HCT116 (cell line): ENCODE measurements around the gene SCRG1. TPM values are rescaled to one million over a fixed set of nuclear protein-coding genes. Genes with fewer than 3 reads are reported as not detected.

Experiments
- ATAC-seq: fragments of 200-7000 bp; cut with Tn5 transposase; 2 replicates; pipeline ENCODE4 v1.9.1; 2020; ENCODE audit warnings: mild to moderate bottlenecking, moderate library complexity
- BruUV-seq: library from RNA; stranded (reverse); fragments of 400-500 nt; replicated peaks from 2 replicates; lab custom pipeline; 2021; lab: Mats Ljungman, UMichigan
- CTCF ChIA-PET: fragments of 300-600 bp; sonication (Branson Sonifier 250); formaldehyde crosslinking; loops from one replicate; lab custom pipeline; 2021; ENCODE audit warnings: antibody characterized with exemption; lab: Charles Lee
- POLR2A ChIA-PET: fragments of 300-600, 350-600 bp; sonication (Branson Sonifier 250); formaldehyde crosslinking; loops from one replicate; lab custom pipeline; 2021; ENCODE audit warnings: antibody characterized with exemption; lab: Charles Lee
- RAD21 ChIA-PET, 2 experiments: fragments of 300-600 bp; sonication (Branson Sonifier 250); formaldehyde crosslinking; loops; one replicate each; lab custom pipeline; 2023; ENCODE audit warnings: low total read pairs in 2 of 2; ENCODE audit not compliant: uncharacterized antibody in 2 of 2, unreplicated experiment in 2 of 2, low non-redundant PET in 1 of 2; lab: Charles Lee
- DNase-seq: peaks from one replicate; pipeline ENCODE4 v3.0.0-alpha.2; 2010; ENCODE audit warnings: low read depth, low spot score
- H2AFZ ChIP-seq: fragments of 200-600 bp; shearing (Covaris generic), sonication (generic); 2 replicates; pipeline ENCODE4 v1.6.1; 2017; ENCODE audit warnings: low read depth, mixed run types, mixed read lengths, antibody characterized with exemption, low read length; ENCODE audit not compliant: poor library complexity, severe bottlenecking
- H3K27ac ChIP-seq: 2 replicates; pipeline ENCODE4 v1.5.1; 2012; ENCODE audit warnings: low read depth, low read length
- H3K27me3 ChIP-seq: fragments of 200-600 bp; sonication (generic); 2 replicates; pipeline ENCODE4 v1.6.1; 2016; ENCODE audit warnings: mixed run types, low read length, mixed read lengths; ENCODE audit not compliant: insufficient read depth
- H3K36me3 ChIP-seq, 2 experiments: fragments of 200-500 bp in 1 of 2; fragments of 200-600 bp in 1 of 2; sonication (Bioruptor generic) in 1 of 2; sonication (generic) in 1 of 2; 2 replicates each; pipeline versions ENCODE4 v1.5.1 to v1.6.1; 2014 to 2016; ENCODE audit warnings: low read length in 2 of 2, inconsistent platforms in 1 of 2, mixed read lengths in 1 of 2, mixed run types in 1 of 2; ENCODE audit not compliant: insufficient read depth in 2 of 2, control insufficient read depth in 1 of 2
- H3K4me1 ChIP-seq, 2 experiments: fragments of 200-600 bp in 1 of 2; sonication (generic) in 1 of 2; 2 replicates each; pipeline versions ENCODE4 v1.5.1 to v1.6.1; 2012 to 2017; ENCODE audit warnings: low read length in 2 of 2, inconsistent platforms in 1 of 2, mild to moderate bottlenecking in 1 of 2, mixed read lengths in 1 of 2, mixed run types in 1 of 2, moderate library complexity in 1 of 2; ENCODE audit not compliant: insufficient read depth in 2 of 2, control insufficient read depth in 1 of 2
- H3K4me2 ChIP-seq: fragments of 200-600 bp; sonication (generic); 2 replicates; pipeline ENCODE4 v1.6.1; 2017; ENCODE audit warnings: mixed run types, low read length, mixed read lengths
- H3K4me3 ChIP-seq, 2 experiments: fragments of 200-600 bp in 1 of 2; sonication (generic) in 1 of 2; replicated peaks in 1 of 2; 2 replicates each; pipeline ENCODE4 v1.5.1; 2011 to 2016; ENCODE audit warnings: low read length in 2 of 2, control low read depth in 1 of 2, low read depth in 1 of 2, mild to moderate bottlenecking in 1 of 2, mixed read lengths in 1 of 2, mixed run types in 1 of 2
- H3K79me2 ChIP-seq: fragments of 200-600 bp; sonication (generic); 2 replicates; pipeline ENCODE4 v1.6.1; 2017; ENCODE audit warnings: mild to moderate bottlenecking, mixed run types, low read length, moderate library complexity, mixed read lengths; ENCODE audit not compliant: insufficient read depth
- H3K9ac ChIP-seq: fragments of 200-600 bp; sonication (generic); 2 replicates; pipeline ENCODE4 v1.6.1; 2016; ENCODE audit warnings: low read length, mixed read lengths
- H3K9me2 ChIP-seq: fragments of 200-600 bp; sonication (generic), shearing (Covaris generic); 2 replicates; pipeline ENCODE4 v1.6.1; 2017; ENCODE audit warnings: mixed run types, mild to moderate bottlenecking, moderate library complexity; ENCODE audit not compliant: insufficient read depth
- H3K9me3 ChIP-seq, 2 experiments: fragments of 200-500 bp in 1 of 2; fragments of 200-600 bp in 1 of 2; sonication (Bioruptor generic) in 1 of 2; sonication (generic) in 1 of 2; 2 replicates each; pipeline ENCODE4 v1.6.1; 2014 to 2017; ENCODE audit warnings: low read length in 2 of 2, mixed read lengths in 2 of 2, inconsistent platforms in 1 of 2, low read depth in 1 of 2, mild to moderate bottlenecking in 1 of 2, mixed run types in 1 of 2, moderate library complexity in 1 of 2; ENCODE audit not compliant: control insufficient read depth in 1 of 2, insufficient read depth in 1 of 2
- H4K20me1 ChIP-seq: fragments of 200-600 bp; sonication (generic), shearing (Covaris generic); 2 replicates; pipeline ENCODE4 v1.6.1; 2017; ENCODE audit warnings: mixed run types, mild to moderate bottlenecking, moderate library complexity; ENCODE audit not compliant: insufficient read depth
- CBX3 ChIP-seq: IDR thresholded peaks from 2 replicates; pipeline ENCODE4 v1.6.1; 2012; ENCODE audit warnings: low read depth
- CEBPB ChIP-seq: IDR thresholded peaks from 2 replicates; pipeline ENCODE4 v1.6.1; 2012; ENCODE audit warnings: low read depth
- CTCF ChIP-seq, 3 experiments: fragments of 200-600 bp in 1 of 3; sonication (generic) in 1 of 3; IDR thresholded peaks in 2 of 3; conservative IDR thresholded peaks in 1 of 3; 2 replicates each; pipeline ENCODE4 v1.5.1; 2012 to 2017; ENCODE audit warnings: low read depth in 2 of 3, low read length in 2 of 3, antibody characterized with exemption in 1 of 3, borderline replicate concordance in 1 of 3, control low read depth in 1 of 3, mild to moderate bottlenecking in 1 of 3, mixed read lengths in 1 of 3, mixed run types in 1 of 3, moderate library complexity in 1 of 3; ENCODE audit not compliant: insufficient read depth in 1 of 3
- EGR1 ChIP-seq: IDR thresholded peaks from 2 replicates; pipeline ENCODE4 v1.6.1; 2012; ENCODE audit warnings: low read depth
- ELF1 ChIP-seq: IDR thresholded peaks from 2 replicates; pipeline ENCODE4 v1.6.1; 2012; ENCODE audit warnings: low read depth, borderline replicate concordance
- EZH2 ChIP-seq: fragments of 200-600 bp; sonication (generic); IDR thresholded peaks from 2 replicates; pipeline ENCODE4 v1.6.1; 2017; ENCODE audit warnings: antibody characterized with exemption, mixed run types
- EZH2phosphoT487 ChIP-seq: fragments of 200-600 bp; IDR thresholded peaks from 2 replicates; pipeline ENCODE4 v1.6.1; 2018; ENCODE audit warnings: antibody characterized with exemption, borderline replicate concordance
- FOSL1 ChIP-seq: IDR thresholded peaks from 2 replicates; pipeline ENCODE4 v1.6.1; 2012; ENCODE audit warnings: low read depth
- JUND ChIP-seq: IDR thresholded peaks from 2 replicates; pipeline ENCODE4 v1.6.1; 2012
- POLR2A ChIP-seq: IDR thresholded peaks from 2 replicates; pipeline ENCODE4 v1.7.0; 2011; ENCODE audit warnings: borderline replicate concordance; ENCODE audit not compliant: insufficient read depth, insufficient read length; ENCODE audit errors: extremely low read depth
- POLR2AphosphoS5 ChIP-seq: IDR thresholded peaks from 2 replicates; pipeline ENCODE4 v1.6.1; 2011; ENCODE audit warnings: mild to moderate bottlenecking, low read depth, low read length, moderate library complexity
- RAD21 ChIP-seq: IDR thresholded peaks from 2 replicates; pipeline ENCODE4 v1.6.1; 2012; ENCODE audit warnings: low read depth, mild to moderate bottlenecking
- SIN3A ChIP-seq: IDR thresholded peaks from 2 replicates; pipeline ENCODE4 v1.6.1; 2012; ENCODE audit warnings: low read depth
- SP1 ChIP-seq: IDR thresholded peaks from 2 replicates; pipeline ENCODE4 v1.6.1; 2012; ENCODE audit warnings: low read depth
- SRF ChIP-seq: IDR thresholded peaks from 2 replicates; pipeline ENCODE4 v1.6.1; 2012; ENCODE audit warnings: low read depth
- TCF7L2 ChIP-seq: IDR thresholded peaks from 2 replicates; pipeline ENCODE4 v1.7.0; 2011; ENCODE audit warnings: borderline replicate concordance, inconsistent platforms; ENCODE audit not compliant: insufficient read depth, insufficient read length; ENCODE audit errors: extremely low read depth
- YY1 ChIP-seq: IDR thresholded peaks from 2 replicates; pipeline ENCODE4 v1.6.1; 2011; ENCODE audit warnings: low read length, low read depth, moderate library complexity, mild to moderate bottlenecking; ENCODE audit not compliant: insufficient replicate concordance; ENCODE audit errors: extremely low read depth
- ZFX ChIP-seq: fragments of 450-650 bp; IDR thresholded peaks from 2 replicates; pipeline ENCODE4 v1.6.1; 2017
- ZNF274 ChIP-seq: fragments of 200-500 bp; sonication (Bioruptor generic); IDR thresholded peaks from 2 replicates; pipeline ENCODE4 v1.6.1; 2014; ENCODE audit warnings: mild to moderate bottlenecking, low read depth, low read length, inconsistent platforms
- intact Hi-C: fragments of 100-400 bp; cut with micrococcal nuclease; formaldehyde crosslinking; loops from 2 replicates; pipeline ENCODE4 v1.10.0; 2022
- total RNA-seq: library from RNA; stranded (reverse); gene quantifications from one replicate; pipeline ENCODE4 v1.2.1, GENCODE V29; 2021; ENCODE audit not compliant: unreplicated experiment
- TF ChIP-seq, protein P1 (sequence below): IDR thresholded peaks from 2 replicates; pipeline ENCODE4 v1.6.1; 2012

Gene SCRG1
- total RNA-seq, 1 experiment from 2014 or later = not detected

- H4K20me1 ChIP-seq = no peaks in the 10 kb centered on the region
- H3K27ac ChIP-seq = no peak overlapping the region
- no peaks in the 10 kb centered on the region for H3K4me1 ChIP-seq
- CTCF ChIA-PET = no interaction called here
- POLR2A ChIA-PET = no interaction called here
- no peaks in the 10 kb centered on the region for H3K9me3 ChIP-seq
- TF ChIP-seq TCF7L2 (no peak), FOSL1 (no peak), JUND (no peak), EZH2phosphoT487 (no peak), CTCF (IDR thresholded peaks at IDR 0.05 in 2 of 3, conservative IDR thresholded peaks at IDR 0.05 in 1 of 3; ENCODE audit: borderline replicate concordance in 1 of 3, insufficient read depth in 1 of 3, low read depth in 2 of 3, low read length in 2 of 3) (no peak), ZFX (no peak), RAD21 (no peak), EZH2 (no peak), YY1 (no peak), SIN3A (no peak), ELF1 (no peak), POLR2AphosphoS5 (no peak), SRF (no peak), SP1 (no peak), CEBPB (no peak), POLR2A (no peak), EGR1 (no peak), CBX3 (no peak), ZNF274 (no peak)
- TF ChIP-seq, protein P1, sequence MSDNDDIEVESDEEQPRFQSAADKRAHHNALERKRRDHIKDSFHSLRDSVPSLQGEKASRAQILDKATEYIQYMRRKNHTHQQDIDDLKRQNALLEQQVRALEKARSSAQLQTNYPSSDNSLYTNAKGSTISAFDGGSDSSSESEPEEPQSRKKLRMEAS = no peak
- TF ChIP-seq, all 23 proteins: peak for 0
- Histone ChIP-seq H3K4me3 (no peak overlapping the region), H3K4me2 (no peak overlapping the region), H3K9me2 (no peaks in the 10 kb centered on the region), H3K27me3 (no peaks in the 10 kb centered on the region), H3K36me3 (no peaks in the 10 kb centered on the region), H3K79me2 (no peaks in the 10 kb centered on the region), H3K9ac (no peak overlapping the region), H2AFZ (no peak overlapping the region)
- RAD21 ChIA-PET = no interaction called here
- intact Hi-C loops = no loop called here
- no peak for ATAC-seq
- BruUV-seq = no TSS peak
- no peak for DNase-seq
These were observed 35.3 kb upstream of the SCRG1 start for GRCh38 chr4:173434231-173434630.
